ENCODE results near the gene EIF3J.
"Not testable (repeated sequence)": the region's sequence is repeated elsewhere in the genome, so short reads cannot be mapped to it uniquely, and the experiment has no call there.

The EIF3J gene

DNA sequence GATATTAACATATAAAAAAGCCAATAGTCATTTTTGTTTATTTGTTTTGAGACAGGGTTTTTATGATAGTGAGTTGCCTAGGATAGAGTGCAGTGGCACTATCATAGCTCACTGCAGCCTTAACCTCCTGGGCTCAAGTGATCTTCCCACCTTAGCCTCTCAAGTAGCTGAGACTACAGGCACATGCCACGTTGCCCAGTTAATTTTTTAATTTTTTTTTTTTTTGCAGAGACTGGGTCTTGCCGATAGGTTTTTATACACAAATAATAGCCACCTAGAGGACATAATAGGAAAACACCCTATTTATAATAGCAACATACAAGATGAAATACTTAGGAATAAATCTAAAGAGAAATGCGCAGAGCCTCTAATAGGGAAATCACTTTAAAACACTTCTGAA lies 13.3 kb downstream of the EIF3J start:
- DNase-seq (ENCODE audit: low read depth, low spot score): no peak

DNA sequence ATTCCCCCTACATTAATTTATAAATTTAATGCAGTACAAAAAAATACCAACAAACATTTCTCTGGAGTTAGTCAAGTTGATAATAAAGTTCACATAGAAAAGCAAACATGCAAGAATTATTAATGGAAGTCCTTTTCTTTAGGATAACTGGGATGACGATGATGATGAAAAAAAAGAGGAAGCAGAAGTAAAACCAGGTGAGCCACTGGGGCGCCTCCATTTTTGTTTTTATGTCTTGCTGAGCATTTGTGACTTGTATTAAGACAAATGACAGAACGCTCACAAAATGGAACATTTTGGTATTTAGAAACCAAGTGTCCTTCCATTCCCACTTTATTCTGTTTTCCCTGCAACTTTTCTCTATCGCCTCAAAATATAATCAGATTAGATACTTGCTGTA lies 13.8 kb downstream of the EIF3J start:
- ChIA-PET POLR2A (no interaction called here), CTCF (interaction anchor here (0.9 to 2.5 kb wide), 7 partner anchors 8 to 234 kb away, joined by 4 to 8 read pairs (median 8); no protein-coding TSS in a partner anchor)

More for the DNA sequence above, 13.3 kb downstream of the EIF3J start:
- TF ChIP-seq, protein P1, sequence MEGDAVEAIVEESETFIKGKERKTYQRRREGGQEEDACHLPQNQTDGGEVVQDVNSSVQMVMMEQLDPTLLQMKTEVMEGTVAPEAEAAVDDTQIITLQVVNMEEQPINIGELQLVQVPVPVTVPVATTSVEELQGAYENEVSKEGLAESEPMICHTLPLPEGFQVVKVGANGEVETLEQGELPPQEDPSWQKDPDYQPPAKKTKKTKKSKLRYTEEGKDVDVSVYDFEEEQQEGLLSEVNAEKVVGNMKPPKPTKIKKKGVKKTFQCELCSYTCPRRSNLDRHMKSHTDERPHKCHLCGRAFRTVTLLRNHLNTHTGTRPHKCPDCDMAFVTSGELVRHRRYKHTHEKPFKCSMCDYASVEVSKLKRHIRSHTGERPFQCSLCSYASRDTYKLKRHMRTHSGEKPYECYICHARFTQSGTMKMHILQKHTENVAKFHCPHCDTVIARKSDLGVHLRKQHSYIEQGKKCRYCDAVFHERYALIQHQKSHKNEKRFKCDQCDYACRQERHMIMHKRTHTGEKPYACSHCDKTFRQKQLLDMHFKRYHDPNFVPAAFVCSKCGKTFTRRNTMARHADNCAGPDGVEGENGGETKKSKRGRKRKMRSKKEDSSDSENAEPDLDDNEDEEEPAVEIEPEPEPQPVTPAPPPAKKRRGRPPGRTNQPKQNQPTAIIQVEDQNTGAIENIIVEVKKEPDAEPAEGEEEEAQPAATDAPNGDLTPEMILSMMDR (IDR thresholded peaks at IDR 0.05; ENCODE audit: insufficient read depth, low read length, missing control alignments): no peak
- ChIA-PET CTCF (interaction anchor here (0.6 to 2.5 kb wide), 9 partner anchors 8 to 706 kb away, joined by 3 to 8 read pairs (median 5); no protein-coding TSS in a partner anchor), POLR2A (no interaction called here)
- no peak overlapping the region for H3K4me3 ChIP-seq (ENCODE audit: low read depth, low read length)

DNA sequence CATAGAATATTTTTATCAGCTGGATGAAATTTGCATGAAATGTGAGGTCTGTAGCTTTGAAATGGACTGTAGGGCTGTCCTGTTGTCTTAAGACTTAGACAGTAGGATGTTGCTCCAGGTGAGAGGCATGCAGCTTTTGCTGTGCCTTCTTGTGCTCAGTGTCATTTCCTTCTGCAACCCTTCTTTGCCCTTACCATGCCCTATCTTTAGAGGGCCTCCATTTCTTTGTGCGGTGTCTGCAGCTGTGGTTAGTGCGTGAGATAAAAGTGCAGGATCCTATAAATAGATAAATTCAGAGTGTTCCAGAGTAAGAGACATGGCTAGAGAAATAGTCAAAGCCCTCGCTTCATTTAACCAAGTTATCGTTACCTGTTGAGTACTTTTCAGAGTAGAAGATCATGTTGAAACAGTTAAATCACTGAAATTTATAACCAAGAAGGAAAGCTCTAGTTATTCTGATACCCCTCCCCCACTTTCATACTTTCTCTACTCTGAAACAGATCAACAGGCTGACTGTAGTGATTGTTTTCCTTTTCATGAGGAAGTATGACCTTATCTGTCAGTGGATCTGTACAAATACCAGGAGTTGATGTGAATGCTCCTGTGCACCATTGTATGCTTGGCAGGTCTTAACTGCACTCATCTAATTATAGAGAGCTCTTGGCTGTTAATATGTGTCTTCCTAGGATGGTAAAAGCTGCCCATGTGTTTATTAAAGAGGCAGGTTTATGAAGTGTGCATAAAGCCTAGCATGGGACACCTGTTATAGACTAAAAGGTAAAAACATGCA lies 18.2 kb downstream of the EIF3J start:
- ChIA-PET CTCF (interaction anchor here (1.3 to 3.8 kb wide), 2 partner anchors 9 to 683 kb away, joined by 3 to 21 read pairs; no protein-coding TSS in a partner anchor), POLR2A (no interaction called here)
- TF ChIP-seq, protein P1 (IDR thresholded peaks at IDR 0.05; ENCODE audit: insufficient read depth, low read length, missing control alignments): no peak
- H3K4me3 ChIP-seq (ENCODE audit: low read depth, low read length): no peak overlapping the region
- no peak for DNase-seq (ENCODE audit: low read depth, low spot score)

More for the DNA sequence above, 13.8 kb downstream of the EIF3J start:
- no peak for DNase-seq (ENCODE audit: low read depth, low spot score)
- TF ChIP-seq, protein P1 (IDR thresholded peaks at IDR 0.05; ENCODE audit: insufficient read depth, low read length, missing control alignments): no peak
- H3K4me3 ChIP-seq (ENCODE audit: low read depth, low read length): no peak overlapping the region

DNA sequence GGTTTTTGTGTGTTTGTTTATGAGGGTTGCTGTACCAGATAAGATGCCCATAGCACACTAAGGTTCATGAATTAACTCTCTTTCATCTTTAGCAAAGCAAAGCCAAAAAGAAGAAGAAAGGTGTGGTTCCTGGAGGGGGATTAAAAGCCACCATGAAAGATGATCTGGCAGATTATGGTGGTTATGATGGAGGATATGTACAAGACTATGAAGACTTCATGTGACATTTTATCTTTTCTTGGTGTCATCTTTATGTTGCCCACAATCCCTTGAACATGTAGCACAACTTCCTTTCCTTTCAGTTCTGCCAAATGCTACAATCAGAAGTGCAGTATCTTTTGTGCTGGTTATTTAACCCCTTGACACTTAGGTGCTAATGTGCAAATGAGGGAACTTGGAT lies 24.0 kb downstream of the EIF3J start:
- CTCF ChIA-PET: interaction anchor here (1.7 to 2.1 kb wide), 3 partner anchors 15 to 18 kb away, joined by 5 to 14 read pairs (median 8); no protein-coding TSS in a partner anchor
- POLR2A ChIA-PET; H3K4me3 ChIP-seq (ENCODE audit: low read depth, low read length); DNase-seq (ENCODE audit: low read depth, low spot score): not testable (repeated sequence)

DNA sequence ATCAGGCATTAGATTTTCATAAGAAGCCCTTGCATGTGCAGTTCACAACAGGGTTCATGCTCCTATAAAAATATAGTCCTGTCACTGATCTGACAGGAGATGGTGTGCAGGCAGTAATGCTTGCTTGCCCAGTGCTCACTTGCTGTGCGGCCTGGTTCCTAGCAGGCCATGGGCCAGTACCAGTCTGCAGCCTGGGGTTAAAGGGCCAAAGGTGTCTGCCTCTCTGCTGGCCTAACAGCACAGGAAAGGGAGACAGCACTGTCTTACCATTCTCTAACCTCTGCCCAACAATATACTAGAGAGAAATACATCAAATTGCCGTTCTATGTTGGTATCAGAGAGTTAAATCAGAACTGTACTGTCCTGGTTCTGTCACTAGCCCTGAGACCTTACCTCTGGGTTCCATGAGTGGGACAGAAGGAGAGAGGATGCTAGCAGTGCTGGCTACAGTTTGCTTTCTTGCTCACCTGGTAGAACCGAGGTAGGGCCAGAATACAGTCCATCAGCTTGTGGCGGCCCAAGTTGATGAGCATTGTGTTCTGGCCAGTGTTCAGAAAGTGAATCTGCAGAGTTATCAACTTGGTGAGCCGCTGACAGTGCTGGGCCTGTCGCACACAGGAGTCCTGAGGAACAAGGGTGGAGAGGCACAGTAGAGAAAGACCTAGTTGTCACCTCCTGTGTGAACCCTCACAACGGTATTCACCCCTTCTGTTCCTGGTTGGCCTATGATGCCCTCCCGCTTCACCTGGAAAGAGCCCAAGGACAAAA lies 28.6 kb downstream of the EIF3J start:
- H3K4me3 ChIP-seq (ENCODE audit: low read depth, low read length): no peak overlapping the region
- ChIA-PET CTCF (no interaction called here), POLR2A (no interaction called here)
- TF ChIP-seq, protein P1 (IDR thresholded peaks at IDR 0.05; ENCODE audit: insufficient read depth, low read length, missing control alignments): no peak
- no peak for DNase-seq (ENCODE audit: low read depth, low spot score)

DNA sequence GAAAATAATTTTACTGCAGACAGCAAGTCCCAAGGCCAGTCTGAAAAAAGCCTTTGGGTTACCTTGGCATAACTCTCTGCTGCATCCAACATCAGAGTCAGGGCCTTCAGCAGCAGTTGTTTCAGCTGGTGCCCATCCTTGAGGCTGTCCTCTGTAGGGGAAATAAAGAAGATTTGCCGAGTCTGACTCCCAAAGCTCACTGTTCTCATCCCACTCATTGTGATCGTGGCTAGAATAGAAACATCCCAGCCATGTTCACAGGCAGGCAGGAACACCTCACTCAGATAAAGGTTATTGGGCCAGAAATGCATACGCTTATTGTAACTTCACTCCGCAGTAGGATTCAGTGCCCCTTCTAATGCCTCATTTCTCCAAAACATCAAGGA lies 29.2 kb downstream of the EIF3J start:
- no peak overlapping the region for H3K4me3 ChIP-seq (ENCODE audit: low read depth, low read length)
- TF ChIP-seq, protein P1 (IDR thresholded peaks at IDR 0.05; ENCODE audit: insufficient read depth, low read length, missing control alignments): no peak
- no peak for DNase-seq (ENCODE audit: low read depth, low spot score)
- CTCF ChIA-PET: no interaction called here
- POLR2A ChIA-PET: no interaction called here

Measured in AG04449 (cell line).